NCI-H2196 (cell line): Measurements from ENCODE around the gene STX10.
A peak's percentile ranks its signal among the peaks of the same experiment; 100 is the strongest.
"Not testable (repeated sequence)": the region's sequence is repeated elsewhere in the genome, so short reads cannot be mapped to it uniquely, and the experiment has no call there.

Source experiments
- DNase-seq: peaks from one replicate; lab custom pipeline; 2025; ENCODE audit not compliant: unreplicated experiment; lab: John Stamatoyannopoulos, UW

STX10 gene

GRCh38 chr19:13165162-13165997, 15.2 kb upstream of the STX10 start:
- DNase-seq = no peak

- peak; percentile 71 for DNase-seq
Observed at GRCh38 chr19:13164343-13165161, 14.4 kb upstream of the STX10 start.

GRCh38 chr19:13163609-13164342, 13.6 kb upstream of the STX10 start:
- DNase-seq = peak; percentile 88

DNA sequence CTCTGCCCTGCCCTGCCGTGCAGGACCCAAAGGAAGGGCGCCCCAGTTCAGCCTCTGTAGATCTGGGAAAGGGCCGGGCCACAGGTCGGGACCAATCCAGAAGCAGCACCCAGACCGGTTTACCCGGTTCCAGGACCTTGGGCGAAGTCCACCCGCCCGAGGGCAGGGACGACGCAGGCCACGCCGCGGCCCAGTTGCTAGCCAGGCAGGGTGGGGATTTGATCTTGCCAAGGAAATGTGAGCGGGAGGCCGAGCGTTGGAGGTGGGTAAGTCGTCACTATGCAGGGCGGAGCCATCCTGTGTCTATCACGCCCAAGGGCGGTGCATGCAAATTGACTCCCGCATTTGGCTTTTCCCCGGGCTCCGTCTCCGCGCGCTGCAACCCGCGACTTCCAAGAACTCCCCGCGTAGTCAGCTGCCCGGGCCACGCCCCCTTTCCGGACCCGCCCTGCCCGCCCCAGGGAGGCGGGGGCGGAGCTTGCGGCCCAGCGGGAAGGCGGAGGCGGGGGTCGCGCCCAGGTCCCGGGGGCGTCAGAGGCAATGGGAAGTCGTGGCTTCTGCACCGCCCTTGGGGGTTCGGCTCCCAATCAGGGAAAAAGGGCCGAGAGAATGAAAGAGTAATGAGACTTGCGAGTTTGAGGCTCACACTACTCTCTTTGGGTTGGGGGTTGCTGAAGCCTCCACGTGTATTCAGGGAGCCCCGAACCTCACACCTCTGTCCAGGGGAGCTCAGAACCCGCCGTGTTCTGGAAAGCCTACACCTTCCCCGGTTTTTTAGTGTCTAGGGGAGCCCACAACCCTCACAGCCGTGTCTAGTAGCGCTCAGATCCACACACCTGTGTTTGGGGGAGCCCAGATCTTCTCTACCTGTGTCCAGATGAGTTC, 12.8 kb upstream of the STX10 start:
- peak; percentile 97 for DNase-seq

DNA sequence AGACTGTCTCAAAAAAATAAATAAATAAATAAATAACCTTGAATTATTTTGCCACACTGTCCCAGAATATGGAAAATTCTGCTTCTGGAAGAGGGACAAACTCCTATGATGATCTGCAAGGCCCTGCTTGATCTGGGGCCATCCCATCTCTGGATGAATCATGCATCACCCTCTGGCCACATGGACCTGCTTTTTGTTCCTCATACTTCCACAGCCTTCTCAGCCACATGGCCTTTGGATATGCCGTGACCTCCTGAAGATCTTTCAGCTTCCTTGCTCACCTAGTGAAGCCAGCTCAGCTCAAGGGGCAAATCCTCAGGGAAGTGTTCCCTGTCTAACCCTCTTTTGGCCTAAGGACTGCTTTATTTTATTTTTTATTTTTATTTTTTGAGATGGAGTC, 10.4 kb upstream of the STX10 start:
- no peak for DNase-seq

GRCh38 chr19:13159713-13160112, 9.5 kb upstream of the STX10 start:
- no peak for DNase-seq

DNA sequence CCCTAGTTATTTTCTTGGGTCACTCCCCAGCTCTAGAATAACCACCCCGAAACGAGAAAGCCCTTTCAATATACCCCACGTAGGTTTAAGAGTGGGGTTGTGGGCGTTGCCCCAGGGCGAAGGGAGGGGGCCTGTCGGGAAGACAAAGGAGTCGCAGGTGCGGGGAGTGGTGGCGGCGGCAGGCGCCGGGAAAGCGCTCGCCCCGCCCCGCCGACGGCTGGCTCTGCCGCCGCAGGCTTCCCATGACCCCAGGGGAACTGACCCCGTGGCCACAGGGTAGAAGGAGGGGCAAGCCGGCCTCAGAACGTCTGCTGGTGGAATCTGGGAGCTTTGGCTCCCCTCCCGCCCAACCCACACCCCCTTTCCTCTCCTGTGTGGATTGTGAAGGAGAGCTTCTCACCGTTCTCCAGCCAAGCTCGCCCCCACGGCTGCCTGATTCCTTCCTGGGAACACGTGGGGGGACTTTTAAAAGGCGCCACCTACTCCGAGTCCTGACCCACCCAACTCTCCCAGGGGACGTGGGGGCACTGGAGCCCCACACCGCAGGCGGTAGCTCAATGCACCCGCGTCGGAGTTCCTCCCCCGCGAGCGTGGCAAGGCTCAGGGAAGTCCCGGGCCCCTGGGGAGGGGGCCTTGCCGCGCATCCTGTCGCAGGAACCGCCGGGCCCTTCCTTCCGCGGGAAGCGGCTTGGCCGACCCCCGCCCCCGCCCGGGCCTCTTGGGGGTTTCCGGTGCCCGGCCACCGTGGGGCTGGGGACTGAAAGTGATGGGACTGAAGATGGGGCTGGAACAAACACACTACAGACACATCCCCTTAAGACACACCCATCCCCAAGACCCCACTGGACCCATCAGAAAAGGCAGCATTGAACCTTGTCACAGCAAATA, 5.5 kb upstream of the STX10 start:
- no peak for DNase-seq

GRCh38 chr19:13154911-13155471, 4.8 kb upstream of the STX10 start:
- peak; percentile 78 for DNase-seq

GRCh38 chr19:13154241-13154778, 4.1 kb upstream of the STX10 start:
- DNase-seq = peak; percentile 32

- peak; percentile 31 for DNase-seq
Observed at GRCh38 chr19:13153569-13154240, 3.5 kb upstream of the STX10 start.

DNA sequence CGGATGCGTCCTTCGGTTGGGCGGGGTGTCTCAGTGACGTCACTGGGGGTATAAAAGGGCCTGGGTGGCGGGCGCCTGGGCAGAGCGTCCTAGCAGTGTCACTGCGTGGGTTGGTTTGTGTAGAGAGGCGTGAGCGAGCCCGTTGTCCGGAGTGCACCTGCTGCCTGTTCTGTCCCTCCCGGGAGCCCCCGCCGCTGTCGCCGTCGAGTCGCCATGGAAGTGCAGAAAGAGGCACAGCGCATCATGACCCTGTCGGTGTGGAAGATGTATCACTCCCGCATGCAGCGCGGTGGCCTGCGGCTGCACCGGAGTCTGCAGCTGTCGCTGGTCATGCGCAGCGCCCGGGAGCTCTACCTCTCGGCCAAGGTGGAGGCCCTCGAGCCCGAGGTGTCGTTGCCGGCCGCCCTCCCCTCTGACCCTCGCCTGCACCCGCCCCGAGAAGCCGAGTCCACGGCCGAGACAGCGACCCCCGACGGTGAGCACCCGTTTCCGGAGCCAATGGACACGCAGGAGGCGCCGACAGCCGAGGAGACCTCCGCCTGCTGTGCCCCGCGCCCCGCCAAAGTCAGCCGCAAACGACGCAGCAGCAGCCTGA, 2.9 kb upstream of the STX10 start:
- DNase-seq = peak; percentile 96

GRCh38 chr19:13152356-13152973, 2.3 kb upstream of the STX10 start:
- DNase-seq = no peak

- peak; percentile 96 for DNase-seq
Observed at GRCh38 chr19:13151605-13152355, 1.6 kb upstream of the STX10 start.

DNA sequence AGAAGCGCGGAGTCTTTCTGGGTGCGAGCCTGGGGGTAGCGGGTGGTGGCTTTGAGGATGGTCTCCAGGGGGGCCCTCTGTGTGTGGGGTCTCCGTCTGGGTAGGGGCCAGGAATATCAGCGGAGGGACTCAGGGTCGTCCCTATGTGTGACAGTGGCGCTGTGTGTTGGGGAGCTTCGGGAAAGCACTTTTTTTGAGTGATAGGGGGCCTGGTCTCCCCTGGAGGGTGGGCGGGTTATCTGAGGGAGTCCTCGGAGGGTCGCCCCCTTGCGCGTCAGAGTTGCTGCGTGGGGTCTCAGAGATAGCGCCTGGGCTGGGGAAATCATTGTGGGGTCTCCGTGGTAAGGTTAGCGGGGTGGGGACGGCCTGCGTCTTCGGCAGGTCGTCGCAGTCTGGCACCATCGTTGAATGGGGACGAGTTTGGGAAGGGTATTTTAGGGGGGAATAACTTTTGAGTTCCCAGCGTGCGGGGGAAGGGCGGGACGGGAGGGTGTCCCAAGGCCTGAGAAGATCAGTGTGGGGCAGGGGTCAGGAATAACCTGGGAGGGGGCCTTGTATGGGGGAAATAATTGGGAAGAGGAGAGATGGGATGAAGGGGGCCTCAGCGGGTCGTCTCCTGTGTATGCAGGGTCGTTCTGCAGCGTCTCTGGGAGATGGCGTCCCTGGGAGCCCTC, 893 bp upstream of the STX10 start:
- DNase-seq = no peak

DNA sequence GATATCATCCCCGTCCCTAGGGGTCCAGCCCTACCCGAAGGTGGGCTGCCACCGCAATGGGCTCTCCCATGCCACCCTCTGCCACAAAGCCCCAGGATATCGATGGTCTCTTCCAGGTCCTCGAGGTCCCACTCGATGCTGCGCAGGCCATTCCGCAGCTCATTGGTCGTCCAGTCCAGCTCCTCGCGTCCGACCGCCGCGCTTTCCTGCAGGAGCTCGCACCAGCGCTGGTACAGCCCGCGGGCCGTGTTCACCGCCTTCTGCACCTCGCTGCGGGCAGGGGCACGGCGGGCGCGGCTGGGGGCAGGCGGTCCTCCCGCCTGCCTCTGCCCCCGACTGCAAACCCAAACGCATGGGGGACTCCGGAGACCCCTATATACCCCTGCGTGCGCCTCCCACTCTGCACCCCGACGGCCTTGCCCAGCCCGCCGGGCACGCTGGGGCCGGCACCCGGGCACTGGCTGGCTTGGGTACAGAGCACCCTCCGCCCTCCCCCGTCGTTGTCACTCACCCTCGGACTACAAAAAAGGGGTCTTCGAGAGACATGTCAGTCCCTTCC, 468 bp downstream of the STX10 start:
- DNase-seq = peak; percentile 23

GRCh38 chr19:13149173-13149627, 975 bp downstream of the STX10 start:
- not testable (repeated sequence) for DNase-seq
